Measurements from ENCODE around the gene CLEC2A. TPM values are rescaled to one million over a fixed set of nuclear protein-coding genes. Genes with fewer than 3 reads are reported as not detected.

The CLEC2A gene
- total RNA-seq, 1 experiment from 2014 or later, result not detected

- ChIA-PET CTCF (interaction anchor here (1.0 kb wide), 1 partner anchor 126 kb away, joined by 3 read pairs; no protein-coding TSS in a partner anchor), POLR2A (ENCODE audit: unreplicated experiment) (interaction anchor here (0.5 to 1.0 kb wide), 2 partner anchors 92 to 112 kb away, joined by 4 read pairs; no protein-coding TSS in a partner anchor)
- Histone ChIP-seq H3K4me1 (replicated peaks; ENCODE audit: insufficient read depth) (peaks cover 17% of the 10 kb centered on the region), H3F3A (ENCODE audit: insufficient read depth, low read depth) (peaks cover 9% of the 10 kb centered on the region; the same call in 1 of the 2 replicates), H3K27ac (peak overlapping the region; percentile 63; the same call in 1 of the 2 replicates), H3K36me3 (ENCODE audit: low read depth) (no peaks in the 10 kb centered on the region), H2AFZ (peak overlapping the region; percentile 84; the same call in 1 of the 2 replicates), H3K27me3 (ENCODE audit: insufficient read depth, low read depth) (no peaks in the 10 kb centered on the region), H3K9me3 (ENCODE audit: insufficient read depth, low read depth) (no peaks in the 10 kb centered on the region), H3K4me3 (peak overlapping the region; percentile 68), H4K20me1 (ENCODE audit: insufficient read depth) (no peaks in the 10 kb centered on the region), H3K4me2 (peak overlapping the region; percentile 93), H3K9me2 (ENCODE audit: insufficient read depth) (no peaks in the 10 kb centered on the region), H3K79me2 (ENCODE audit: low read depth) (no peaks in the 10 kb centered on the region)
- intact Hi-C loops (cut with micrococcal nuclease; ENCODE audit: unreplicated experiment), result no loop called here
- no peak for DNase-seq
- no TSS peak for BruUV-seq (replicated peaks)
- TF ChIP-seq CTCF (conservative IDR thresholded peaks at IDR 0.05) (no peak), EZH2 (IDR thresholded peaks at IDR 0.05; ENCODE audit: low read depth) (no peak)
Measured at GRCh38 chr12:9868951-9869306, 63.2 kb downstream of the CLEC2A start.

- Histone ChIP-seq H3F3A (ENCODE audit: insufficient read depth, low read depth) (peaks cover 9% of the 10 kb centered on the region; the same call in 1 of the 2 replicates), H4K20me1 (ENCODE audit: insufficient read depth) (no peaks in the 10 kb centered on the region), H2AFZ (no peak overlapping the region), H3K4me2 (0 out of 2 replicates have a peak overlapping the region, but pooled peaks have one; percentile 93), H3K4me3 (no peak overlapping the region), H3K9me3 (ENCODE audit: insufficient read depth, low read depth) (no peaks in the 10 kb centered on the region), H3K36me3 (ENCODE audit: low read depth) (no peaks in the 10 kb centered on the region), H3K9me2 (ENCODE audit: insufficient read depth) (no peaks in the 10 kb centered on the region), H3K79me2 (ENCODE audit: low read depth) (no peaks in the 10 kb centered on the region), H3K27ac (no peak overlapping the region), H3K27me3 (ENCODE audit: insufficient read depth, low read depth) (no peaks in the 10 kb centered on the region), H3K4me1 (replicated peaks; ENCODE audit: insufficient read depth) (peaks cover 17% of the 10 kb centered on the region)
- TF ChIP-seq CTCF (conservative IDR thresholded peaks at IDR 0.05), result no peak
- TF ChIP-seq EZH2 (IDR thresholded peaks at IDR 0.05; ENCODE audit: low read depth), result no peak
- POLR2A ChIA-PET (ENCODE audit: unreplicated experiment), result interaction anchor here (0.5 to 0.6 kb wide), 2 partner anchors 92 to 454 kb away, joined by 3 to 4 read pairs; no protein-coding TSS in a partner anchor
- CTCF ChIA-PET, result no interaction called here
- intact Hi-C loops (cut with micrococcal nuclease; ENCODE audit: unreplicated experiment), result no loop called here
- BruUV-seq (replicated peaks), result no TSS peak
- no peak for DNase-seq
Measured at GRCh38 chr12:9868311-9868801, 63.8 kb downstream of the CLEC2A start.

- Histone ChIP-seq H3K9me3 (ENCODE audit: insufficient read depth, low read depth) (no peaks in the 10 kb centered on the region), H3K27ac (no peak overlapping the region), H3K27me3 (ENCODE audit: insufficient read depth, low read depth) (no peaks in the 10 kb centered on the region), H3K79me2 (ENCODE audit: low read depth) (no peaks in the 10 kb centered on the region), H2AFZ (no peak overlapping the region), H3K4me3 (no peak overlapping the region), H3K9me2 (ENCODE audit: insufficient read depth) (no peaks in the 10 kb centered on the region), H4K20me1 (ENCODE audit: insufficient read depth) (no peaks in the 10 kb centered on the region), H3K36me3 (ENCODE audit: low read depth) (no peaks in the 10 kb centered on the region), H3F3A (ENCODE audit: insufficient read depth, low read depth) (peaks cover 9% of the 10 kb centered on the region; the same call in 1 of the 2 replicates), H3K4me1 (replicated peaks; ENCODE audit: insufficient read depth) (peaks cover 17% of the 10 kb centered on the region), H3K4me2 (no peak overlapping the region)
- no peak for TF ChIP-seq CTCF (conservative IDR thresholded peaks at IDR 0.05)
- TF ChIP-seq EZH2 (IDR thresholded peaks at IDR 0.05; ENCODE audit: low read depth), result no peak
- BruUV-seq (replicated peaks), result no TSS peak
- no peak for DNase-seq
- intact Hi-C loops (cut with micrococcal nuclease; ENCODE audit: unreplicated experiment), result no loop called here
- CTCF ChIA-PET, result no interaction called here
- POLR2A ChIA-PET (ENCODE audit: unreplicated experiment), result interaction anchor here (0.6 kb wide), 1 partner anchor 454 kb away, joined by 3 read pairs; no protein-coding TSS in a partner anchor
Measured at GRCh38 chr12:9867531-9867930, 64.6 kb downstream of the CLEC2A start.
